SK-N-SH treated with all-trans-retinoic acid at 6 μM for 48 hours (cell line): ENCODE data around the gene CHRNA4.

Experiments
- ATAC-seq: fragments of 200-7000 bp; cut with Tn5 transposase; 3 replicates; pipeline ENCODE4 v1.9.1; 2020; ENCODE audit warnings: mild to moderate bottlenecking, moderate library complexity
- BACH2 ChIP-seq: fragments of 250-450 bp; sonication (Bioruptor Pico); IDR thresholded peaks from 2 replicates; pipeline ENCODE4 v1.9.0; 2021; ENCODE audit warnings: mild to moderate bottlenecking, borderline replicate concordance
- CREB5 ChIP-seq: fragments of 250-450 bp; sonication (Bioruptor Pico); IDR thresholded peaks from 2 replicates; pipeline ENCODE4 v1.5.1; 2020; ENCODE audit warnings: low read depth, mild to moderate bottlenecking, moderate library complexity
- CSDC2 ChIP-seq: fragments of 250-450 bp; sonication (Bioruptor Pico); IDR thresholded peaks from 2 replicates; pipeline ENCODE4 v1.5.0; 2020; ENCODE audit warnings: mild to moderate bottlenecking, moderate library complexity
- ESRRG ChIP-seq: fragments of 250-450 bp; sonication (Bioruptor Pico); IDR thresholded peaks from 2 replicates; pipeline ENCODE4 v1.6.1; 2021; ENCODE audit warnings: mild to moderate bottlenecking
- GLIS3 ChIP-seq: fragments of 250-450 bp; sonication (Bioruptor Pico); IDR thresholded peaks from 2 replicates; pipeline ENCODE4 v1.5.0; 2020; ENCODE audit warnings: mild to moderate bottlenecking, moderate library complexity
- ISL1 ChIP-seq: fragments of 250-450 bp; sonication (Bioruptor Pico); IDR thresholded peaks from 2 replicates; pipeline ENCODE4 v2.1.2; 2022; ENCODE audit warnings: mild to moderate bottlenecking, moderate library complexity
- OSR1 ChIP-seq: fragments of 250-450 bp; sonication (Bioruptor Pico); IDR thresholded peaks from 2 replicates; pipeline ENCODE4 v1.8.0; 2022; ENCODE audit warnings: moderate library complexity, mild to moderate bottlenecking, inconsistent platforms
- PPARA ChIP-seq: fragments of 250-450 bp; sonication (Bioruptor Pico); IDR thresholded peaks from 2 replicates; pipeline ENCODE4 v1.5.0; 2020; ENCODE audit warnings: mild to moderate bottlenecking, borderline replicate concordance
- SNAI2 ChIP-seq: fragments of 250-450 bp; sonication (Bioruptor Pico); IDR thresholded peaks from 2 replicates; pipeline ENCODE4 v1.5.0; 2020; ENCODE audit warnings: mild to moderate bottlenecking, moderate library complexity
- TCF4 ChIP-seq: fragments of 250-450 bp; sonication (Bioruptor Pico); IDR thresholded peaks from 2 replicates; pipeline ENCODE4 v1.8.0; 2021; ENCODE audit warnings: mild to moderate bottlenecking, moderate library complexity, borderline replicate concordance
- TOX ChIP-seq: fragments of 250-450 bp; sonication (Bioruptor Pico); IDR thresholded peaks from 2 replicates; pipeline ENCODE4 v1.8.0; 2021; ENCODE audit warnings: mild to moderate bottlenecking, moderate library complexity, borderline replicate concordance
- ZC3H10 ChIP-seq: fragments of 250-450 bp; sonication (Bioruptor Pico); IDR thresholded peaks from 2 replicates; pipeline ENCODE4 v1.5.1; 2021; ENCODE audit warnings: mild to moderate bottlenecking, moderate library complexity
- ZFP30 ChIP-seq: fragments of 450-650 bp; formaldehyde crosslinking; IDR thresholded peaks from 2 replicates; pipeline ENCODE4 v1.5.0; 2022; ENCODE audit warnings: mild to moderate bottlenecking, moderate library complexity
- ZNF8 ChIP-seq: fragments of 450-650 bp; formaldehyde crosslinking; IDR thresholded peaks from 2 replicates; pipeline ENCODE4 v1.5.0; 2020; ENCODE audit warnings: mild to moderate bottlenecking, moderate library complexity
- TF ChIP-seq, protein P1 (sequence below): fragments of 250-450 bp; sonication (Bioruptor Pico); IDR thresholded peaks from 2 replicates; pipeline ENCODE4 v1.5.0; 2020; ENCODE audit warnings: mild to moderate bottlenecking, moderate library complexity
- TF ChIP-seq, protein P2 (sequence below): fragments of 250-450 bp; sonication (Bioruptor Pico); IDR thresholded peaks from 2 replicates; pipeline ENCODE4 v1.8.0; 2021; ENCODE audit warnings: low read depth, mild to moderate bottlenecking, moderate library complexity, borderline replicate concordance

The CHRNA4 gene

GRCh38 chr20:63363981-63364561 lies 2.9 kb upstream of the CHRNA4 start:
- ATAC-seq: no peak

DNA sequence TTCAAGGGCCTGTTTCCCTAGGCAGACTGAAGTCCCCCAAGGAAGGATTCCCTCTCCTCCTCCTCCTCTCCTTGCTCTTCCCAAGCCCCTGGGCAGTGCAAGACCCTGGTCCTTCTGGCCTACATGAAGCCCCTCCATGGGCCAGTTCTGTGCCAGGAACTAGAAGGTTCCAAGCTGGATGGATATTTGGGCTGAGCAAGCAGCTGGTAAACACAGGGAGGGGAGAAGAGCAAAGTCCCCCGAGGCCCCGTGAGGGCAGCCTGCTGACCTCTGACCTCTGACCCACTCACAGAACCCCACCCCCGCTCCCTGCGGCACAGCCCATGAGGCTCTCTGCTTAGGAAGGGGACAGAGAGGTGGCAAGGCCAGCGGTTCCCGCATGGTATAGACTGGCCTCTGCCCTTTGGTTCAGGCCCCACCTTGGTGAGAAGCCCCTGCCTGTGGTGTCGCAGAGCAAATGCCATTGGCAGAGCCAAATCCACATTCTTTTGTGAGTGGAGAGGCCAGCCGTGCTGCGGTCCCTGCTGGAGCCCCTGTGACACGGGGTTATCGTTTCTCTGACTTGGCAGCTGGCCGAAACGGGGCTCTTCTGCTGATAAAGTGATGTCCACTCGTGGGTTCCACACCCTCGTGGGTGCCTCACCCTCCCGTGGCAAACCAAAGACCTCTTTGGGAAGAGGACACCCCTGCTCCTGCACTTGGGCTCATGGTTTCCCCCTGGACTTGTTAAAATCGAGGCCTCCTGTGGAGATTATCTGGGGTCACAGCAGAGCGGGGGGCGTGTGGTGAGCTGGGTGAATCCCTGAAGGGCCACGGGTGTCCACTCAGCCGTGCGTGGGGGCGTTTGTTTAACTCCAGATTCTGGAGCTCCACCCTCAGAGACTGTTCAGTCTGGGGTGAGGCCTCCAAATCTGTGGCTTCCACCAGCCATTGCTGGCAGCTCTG lies 2.1 kb upstream of the CHRNA4 start:
- no peak for ATAC-seq
- TF ChIP-seq PPARA (no peak), GLIS3 (CRISPR knock-in tag) (no peak), SNAI2 (CRISPR knock-in tag) (no peak), CREB5 (CRISPR knock-in tag) (no peak), ZNF8 (CRISPR knock-in tag) (no peak), TCF4 (CRISPR knock-in tag) (no peak), ZC3H10 (no peak), BACH2 (no peak), CSDC2 (CRISPR knock-in tag) (no peak), TOX (CRISPR knock-in tag) (no peak)
- TF ChIP-seq, protein P1, sequence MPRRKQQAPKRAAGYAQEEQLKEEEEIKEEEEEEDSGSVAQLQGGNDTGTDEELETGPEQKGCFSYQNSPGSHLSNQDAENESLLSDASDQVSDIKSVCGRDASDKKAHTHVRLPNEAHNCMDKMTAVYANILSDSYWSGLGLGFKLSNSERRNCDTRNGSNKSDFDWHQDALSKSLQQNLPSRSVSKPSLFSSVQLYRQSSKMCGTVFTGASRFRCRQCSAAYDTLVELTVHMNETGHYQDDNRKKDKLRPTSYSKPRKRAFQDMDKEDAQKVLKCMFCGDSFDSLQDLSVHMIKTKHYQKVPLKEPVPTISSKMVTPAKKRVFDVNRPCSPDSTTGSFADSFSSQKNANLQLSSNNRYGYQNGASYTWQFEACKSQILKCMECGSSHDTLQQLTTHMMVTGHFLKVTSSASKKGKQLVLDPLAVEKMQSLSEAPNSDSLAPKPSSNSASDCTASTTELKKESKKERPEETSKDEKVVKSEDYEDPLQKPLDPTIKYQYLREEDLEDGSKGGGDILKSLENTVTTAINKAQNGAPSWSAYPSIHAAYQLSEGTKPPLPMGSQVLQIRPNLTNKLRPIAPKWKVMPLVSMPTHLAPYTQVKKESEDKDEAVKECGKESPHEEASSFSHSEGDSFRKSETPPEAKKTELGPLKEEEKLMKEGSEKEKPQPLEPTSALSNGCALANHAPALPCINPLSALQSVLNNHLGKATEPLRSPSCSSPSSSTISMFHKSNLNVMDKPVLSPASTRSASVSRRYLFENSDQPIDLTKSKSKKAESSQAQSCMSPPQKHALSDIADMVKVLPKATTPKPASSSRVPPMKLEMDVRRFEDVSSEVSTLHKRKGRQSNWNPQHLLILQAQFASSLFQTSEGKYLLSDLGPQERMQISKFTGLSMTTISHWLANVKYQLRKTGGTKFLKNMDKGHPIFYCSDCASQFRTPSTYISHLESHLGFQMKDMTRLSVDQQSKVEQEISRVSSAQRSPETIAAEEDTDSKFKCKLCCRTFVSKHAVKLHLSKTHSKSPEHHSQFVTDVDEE (CRISPR knock-in tag): no peak

More at GRCh38 chr20:63363981-63364561, 2.9 kb upstream of the CHRNA4 start:
- TF ChIP-seq PPARA: no peak
- TF ChIP-seq, all 23 proteins: peak for 0

DNA sequence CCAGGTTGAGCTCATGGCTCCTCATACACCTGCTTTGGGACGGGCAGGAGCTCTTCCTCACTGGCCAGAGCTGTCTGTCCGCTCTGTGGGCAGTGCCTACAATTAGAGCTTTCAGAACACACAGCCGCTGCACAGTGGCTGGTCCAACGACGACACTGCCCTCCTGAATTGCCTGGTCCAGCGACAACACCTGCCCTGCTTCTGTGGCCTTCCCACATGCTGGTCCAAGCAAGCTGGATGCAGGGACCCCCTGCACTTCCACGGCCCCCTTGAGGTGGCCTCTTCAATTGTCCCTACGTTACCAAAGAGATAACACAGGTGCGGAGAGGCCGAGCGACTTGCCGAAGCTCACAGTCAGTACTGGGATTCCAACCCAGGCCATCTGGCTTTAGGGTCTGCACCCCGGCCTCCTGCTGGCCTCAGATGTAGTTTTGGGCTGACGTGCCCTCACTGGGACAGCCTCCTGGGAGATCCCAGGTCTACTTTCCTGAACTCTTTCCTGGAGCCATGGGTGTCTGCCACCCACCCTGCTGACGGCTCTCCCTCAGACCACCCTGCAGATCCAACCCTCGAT lies 1.4 kb upstream of the CHRNA4 start:
- ATAC-seq: no peak
- TF ChIP-seq ISL1 (CRISPR knock-in tag) (no peak), ESRRG (CRISPR knock-in tag) (no peak), GLIS3 (CRISPR knock-in tag) (no peak), ZC3H10 (no peak), OSR1 (CRISPR knock-in tag) (no peak), ZFP30 (CRISPR knock-in tag) (no peak), TCF4 (CRISPR knock-in tag) (no peak), ZNF8 (CRISPR knock-in tag) (no peak)
- TF ChIP-seq, protein P2, sequence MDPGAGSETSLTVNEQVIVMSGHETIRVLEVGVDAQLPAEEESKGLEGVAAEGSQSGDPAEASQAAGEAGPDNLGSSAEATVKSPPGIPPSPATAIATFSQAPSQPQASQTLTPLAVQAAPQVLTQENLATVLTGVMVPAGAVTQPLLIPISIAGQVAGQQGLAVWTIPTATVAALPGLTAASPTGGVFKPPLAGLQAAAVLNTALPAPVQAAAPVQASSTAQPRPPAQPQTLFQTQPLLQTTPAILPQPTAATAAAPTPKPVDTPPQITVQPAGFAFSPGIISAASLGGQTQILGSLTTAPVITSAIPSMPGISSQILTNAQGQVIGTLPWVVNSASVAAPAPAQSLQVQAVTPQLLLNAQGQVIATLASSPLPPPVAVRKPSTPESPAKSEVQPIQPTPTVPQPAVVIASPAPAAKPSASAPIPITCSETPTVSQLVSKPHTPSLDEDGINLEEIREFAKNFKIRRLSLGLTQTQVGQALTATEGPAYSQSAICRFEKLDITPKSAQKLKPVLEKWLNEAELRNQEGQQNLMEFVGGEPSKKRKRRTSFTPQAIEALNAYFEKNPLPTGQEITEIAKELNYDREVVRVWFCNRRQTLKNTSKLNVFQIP: no peak
- TF ChIP-seq, protein P1 (CRISPR knock-in tag): no peak
- TF ChIP-seq, all 23 proteins: peak for 0
